HCT116 (cell line): ENCODE data around the gene MAP3K5. TPM values are rescaled to one million over a fixed set of nuclear protein-coding genes. Genes with fewer than 3 reads are reported as not detected.

Experiments used
- ATAC-seq: fragments of 200-7000 bp; cut with Tn5 transposase; 2 replicates; pipeline ENCODE4 v1.9.1; 2020; ENCODE audit warnings: mild to moderate bottlenecking, moderate library complexity
- BruUV-seq: library from RNA; stranded (reverse); fragments of 400-500 nt; replicated peaks from 2 replicates; lab custom pipeline; 2021; lab: Mats Ljungman, UMichigan
- CTCF ChIA-PET: fragments of 300-600 bp; sonication (Branson Sonifier 250); formaldehyde crosslinking; loops from one replicate; lab custom pipeline; 2021; ENCODE audit warnings: antibody characterized with exemption; lab: Charles Lee
- POLR2A ChIA-PET: fragments of 300-600, 350-600 bp; sonication (Branson Sonifier 250); formaldehyde crosslinking; loops from one replicate; lab custom pipeline; 2021; ENCODE audit warnings: antibody characterized with exemption; lab: Charles Lee
- RAD21 ChIA-PET, 2 experiments: fragments of 300-600 bp; sonication (Branson Sonifier 250); formaldehyde crosslinking; loops; one replicate each; lab custom pipeline; 2023; ENCODE audit warnings: low total read pairs in 2 of 2; ENCODE audit not compliant: uncharacterized antibody in 2 of 2, unreplicated experiment in 2 of 2, low non-redundant PET in 1 of 2; lab: Charles Lee
- DNase-seq: peaks from one replicate; pipeline ENCODE4 v3.0.0-alpha.2; 2010; ENCODE audit warnings: low read depth, low spot score
- H2AFZ ChIP-seq: fragments of 200-600 bp; shearing (Covaris generic), sonication (generic); 2 replicates; pipeline ENCODE4 v1.6.1; 2017; ENCODE audit warnings: low read depth, mixed run types, mixed read lengths, antibody characterized with exemption, low read length; ENCODE audit not compliant: poor library complexity, severe bottlenecking
- H3K27ac ChIP-seq: 2 replicates; pipeline ENCODE4 v1.5.1; 2012; ENCODE audit warnings: low read depth, low read length
- H3K27me3 ChIP-seq: fragments of 200-600 bp; sonication (generic); 2 replicates; pipeline ENCODE4 v1.6.1; 2016; ENCODE audit warnings: mixed run types, low read length, mixed read lengths; ENCODE audit not compliant: insufficient read depth
- H3K36me3 ChIP-seq, 2 experiments: fragments of 200-500 bp in 1 of 2; fragments of 200-600 bp in 1 of 2; sonication (Bioruptor generic) in 1 of 2; sonication (generic) in 1 of 2; 2 replicates each; pipeline versions ENCODE4 v1.5.1 to v1.6.1; 2014 to 2016; ENCODE audit warnings: low read length in 2 of 2, inconsistent platforms in 1 of 2, mixed read lengths in 1 of 2, mixed run types in 1 of 2; ENCODE audit not compliant: insufficient read depth in 2 of 2, control insufficient read depth in 1 of 2
- H3K4me1 ChIP-seq, 2 experiments: fragments of 200-600 bp in 1 of 2; sonication (generic) in 1 of 2; 2 replicates each; pipeline versions ENCODE4 v1.5.1 to v1.6.1; 2012 to 2017; ENCODE audit warnings: low read length in 2 of 2, inconsistent platforms in 1 of 2, mild to moderate bottlenecking in 1 of 2, mixed read lengths in 1 of 2, mixed run types in 1 of 2, moderate library complexity in 1 of 2; ENCODE audit not compliant: insufficient read depth in 2 of 2, control insufficient read depth in 1 of 2
- H3K4me2 ChIP-seq: fragments of 200-600 bp; sonication (generic); 2 replicates; pipeline ENCODE4 v1.6.1; 2017; ENCODE audit warnings: mixed run types, low read length, mixed read lengths
- H3K4me3 ChIP-seq, 2 experiments: fragments of 200-600 bp in 1 of 2; sonication (generic) in 1 of 2; replicated peaks in 1 of 2; 2 replicates each; pipeline ENCODE4 v1.5.1; 2011 to 2016; ENCODE audit warnings: low read length in 2 of 2, control low read depth in 1 of 2, low read depth in 1 of 2, mild to moderate bottlenecking in 1 of 2, mixed read lengths in 1 of 2, mixed run types in 1 of 2
- H3K79me2 ChIP-seq: fragments of 200-600 bp; sonication (generic); 2 replicates; pipeline ENCODE4 v1.6.1; 2017; ENCODE audit warnings: mild to moderate bottlenecking, mixed run types, low read length, moderate library complexity, mixed read lengths; ENCODE audit not compliant: insufficient read depth
- H3K9ac ChIP-seq: fragments of 200-600 bp; sonication (generic); 2 replicates; pipeline ENCODE4 v1.6.1; 2016; ENCODE audit warnings: low read length, mixed read lengths
- H3K9me2 ChIP-seq: fragments of 200-600 bp; sonication (generic), shearing (Covaris generic); 2 replicates; pipeline ENCODE4 v1.6.1; 2017; ENCODE audit warnings: mixed run types, mild to moderate bottlenecking, moderate library complexity; ENCODE audit not compliant: insufficient read depth
- H3K9me3 ChIP-seq, 2 experiments: fragments of 200-500 bp in 1 of 2; fragments of 200-600 bp in 1 of 2; sonication (Bioruptor generic) in 1 of 2; sonication (generic) in 1 of 2; 2 replicates each; pipeline ENCODE4 v1.6.1; 2014 to 2017; ENCODE audit warnings: low read length in 2 of 2, mixed read lengths in 2 of 2, inconsistent platforms in 1 of 2, low read depth in 1 of 2, mild to moderate bottlenecking in 1 of 2, mixed run types in 1 of 2, moderate library complexity in 1 of 2; ENCODE audit not compliant: control insufficient read depth in 1 of 2, insufficient read depth in 1 of 2
- H4K20me1 ChIP-seq: fragments of 200-600 bp; sonication (generic), shearing (Covaris generic); 2 replicates; pipeline ENCODE4 v1.6.1; 2017; ENCODE audit warnings: mixed run types, mild to moderate bottlenecking, moderate library complexity; ENCODE audit not compliant: insufficient read depth
- ATF3 ChIP-seq: IDR thresholded peaks from 2 replicates; pipeline ENCODE4 v1.6.1; 2012
- CEBPB ChIP-seq: IDR thresholded peaks from 2 replicates; pipeline ENCODE4 v1.6.1; 2012; ENCODE audit warnings: low read depth
- CTCF ChIP-seq, 3 experiments: fragments of 200-600 bp in 1 of 3; sonication (generic) in 1 of 3; IDR thresholded peaks in 2 of 3; conservative IDR thresholded peaks in 1 of 3; 2 replicates each; pipeline ENCODE4 v1.5.1; 2012 to 2017; ENCODE audit warnings: low read depth in 2 of 3, low read length in 2 of 3, antibody characterized with exemption in 1 of 3, borderline replicate concordance in 1 of 3, control low read depth in 1 of 3, mild to moderate bottlenecking in 1 of 3, mixed read lengths in 1 of 3, mixed run types in 1 of 3, moderate library complexity in 1 of 3; ENCODE audit not compliant: insufficient read depth in 1 of 3
- EGR1 ChIP-seq: IDR thresholded peaks from 2 replicates; pipeline ENCODE4 v1.6.1; 2012; ENCODE audit warnings: low read depth
- ELF1 ChIP-seq: IDR thresholded peaks from 2 replicates; pipeline ENCODE4 v1.6.1; 2012; ENCODE audit warnings: low read depth, borderline replicate concordance
- EZH2 ChIP-seq: fragments of 200-600 bp; sonication (generic); IDR thresholded peaks from 2 replicates; pipeline ENCODE4 v1.6.1; 2017; ENCODE audit warnings: antibody characterized with exemption, mixed run types
- POLR2A ChIP-seq: IDR thresholded peaks from 2 replicates; pipeline ENCODE4 v1.7.0; 2011; ENCODE audit warnings: borderline replicate concordance; ENCODE audit not compliant: insufficient read depth, insufficient read length; ENCODE audit errors: extremely low read depth
- RAD21 ChIP-seq: IDR thresholded peaks from 2 replicates; pipeline ENCODE4 v1.6.1; 2012; ENCODE audit warnings: low read depth, mild to moderate bottlenecking
- REST ChIP-seq: IDR thresholded peaks from 2 replicates; pipeline ENCODE4 v1.6.1; 2012; ENCODE audit warnings: low read depth
- SRF ChIP-seq: IDR thresholded peaks from 2 replicates; pipeline ENCODE4 v1.6.1; 2012; ENCODE audit warnings: low read depth
- TCF7L2 ChIP-seq: IDR thresholded peaks from 2 replicates; pipeline ENCODE4 v1.7.0; 2011; ENCODE audit warnings: borderline replicate concordance, inconsistent platforms; ENCODE audit not compliant: insufficient read depth, insufficient read length; ENCODE audit errors: extremely low read depth
- YY1 ChIP-seq: IDR thresholded peaks from 2 replicates; pipeline ENCODE4 v1.6.1; 2011; ENCODE audit warnings: low read length, low read depth, moderate library complexity, mild to moderate bottlenecking; ENCODE audit not compliant: insufficient replicate concordance; ENCODE audit errors: extremely low read depth
- intact Hi-C: fragments of 100-400 bp; cut with micrococcal nuclease; formaldehyde crosslinking; loops from 2 replicates; pipeline ENCODE4 v1.10.0; 2022
- total RNA-seq: library from RNA; stranded (reverse); gene quantifications from one replicate; pipeline ENCODE4 v1.2.1, GENCODE V29; 2021; ENCODE audit not compliant: unreplicated experiment

Gene MAP3K5
- total RNA-seq, 1 experiment from 2014 or later = 11.8 TPM

GRCh38 chr6:136535017-136535765, 257.1 kb downstream of the MAP3K5 start:
- H3K9me2 ChIP-seq = no peaks in the 10 kb centered on the region
- H3K27me3 ChIP-seq = no peaks in the 10 kb centered on the region
- H3K4me3 ChIP-seq = no peak overlapping the region
- intact Hi-C loops = no loop called here
- no TSS peak for BruUV-seq
- RAD21 ChIA-PET = no interaction called here
- no peak for DNase-seq
- TF ChIP-seq ATF3 = no peak
- TF ChIP-seq CEBPB = no peak
- no peak for TF ChIP-seq REST
- no peak for TF ChIP-seq SRF
- no peak for TF ChIP-seq RAD21
- TF ChIP-seq POLR2A = no peak
- no peak for TF ChIP-seq TCF7L2
- TF ChIP-seq EGR1 = no peak
- no peak for TF ChIP-seq CTCF (IDR thresholded peaks at IDR 0.05 in 2 of 3, conservative IDR thresholded peaks at IDR 0.05 in 1 of 3; ENCODE audit: borderline replicate concordance in 1 of 3, insufficient read depth in 1 of 3, low read depth in 2 of 3, low read length in 2 of 3)
- no peak for TF ChIP-seq EZH2
- no peak for TF ChIP-seq ELF1
- TF ChIP-seq YY1 = no peak
- no peak overlapping the region for H3K27ac ChIP-seq
- peaks cover 42% of the 10 kb centered on the region for H3K79me2 ChIP-seq
- no peak overlapping the region for H2AFZ ChIP-seq
- CTCF ChIA-PET = no interaction called here
- H3K4me2 ChIP-seq = no peak overlapping the region
- POLR2A ChIA-PET = no interaction called here
- H4K20me1 ChIP-seq = peaks cover 4% of the 10 kb centered on the region; the same call in 1 of the 2 replicates
- H3K9me3 ChIP-seq = no peaks in the 10 kb centered on the region
- H3K36me3 ChIP-seq = no peaks in the 10 kb centered on the region
- no peaks in the 10 kb centered on the region for H3K4me1 ChIP-seq
- no peak for ATAC-seq
- no peak overlapping the region for H3K9ac ChIP-seq
